SK-N-SH (cell line): ENCODE measurements around the gene ZKSCAN3. TPM values are rescaled to one million over a fixed set of nuclear protein-coding genes. Genes with fewer than 3 reads are reported as not detected.

Source experiments
- CTCF ChIA-PET: fragments of 300-600, 350-600 bp; formaldehyde crosslinking; extraction: SDS; loops from one replicate; lab custom pipeline; 2021; lab: Yijun Ruan, JAX
- POLR2A ChIA-PET: fragments of 350-600 bp; sonication (Branson Sonifier 250); formaldehyde crosslinking; extraction: SDS; loops from one replicate; lab custom pipeline; 2020; ENCODE audit warnings: antibody characterized with exemption, inconsistent platforms; lab: Yijun Ruan, JAX
- DNase-seq: peaks from one replicate; pipeline ENCODE4 v3.0.0; 2012
- H2AFZ ChIP-seq: fragments of 200-600 bp; sonication (generic); 2 replicates; pipeline ENCODE4 v1.8.1; 2016; ENCODE audit warnings: antibody characterized with exemption, mild to moderate bottlenecking, low read depth
- H3F3A ChIP-seq: fragments of 200-600 bp; sonication (generic); replicated peaks from 2 replicates; pipeline ENCODE3; 2016; ENCODE audit warnings: antibody characterized with exemption, mild to moderate bottlenecking; ENCODE audit not compliant: insufficient read depth
- H3K27ac ChIP-seq, 2 experiments: fragments of 200-500 bp in 1 of 2; fragments of 200-600 bp in 1 of 2; sonication (Bioruptor generic) in 1 of 2; sonication (generic), shearing (Covaris generic) in 1 of 2; 2 replicates each; pipeline versions ENCODE4 v1.5.1 to v1.6.1; 2014 to 2016; ENCODE audit warnings: low read depth in 2 of 2, inconsistent platforms in 1 of 2, low read length in 1 of 2, mild to moderate bottlenecking in 1 of 2, mixed read lengths in 1 of 2
- H3K27me3 ChIP-seq: fragments of 200-600 bp; sonication (generic), shearing (Covaris generic); 2 replicates; pipeline ENCODE4 v1.6.1; 2016; ENCODE audit warnings: mixed run types; ENCODE audit not compliant: insufficient read depth
- H3K36me3 ChIP-seq, 2 experiments: fragments of 200-500 bp in 1 of 2; fragments of 200-600 bp in 1 of 2; sonication (Bioruptor generic) in 1 of 2; sonication (generic) in 1 of 2; replicated peaks in 1 of 2; 2 replicates each; pipeline versions ENCODE3 to v1.5.1; 2014 to 2016; ENCODE audit warnings: low read length in 1 of 2, mild to moderate bottlenecking in 1 of 2; ENCODE audit not compliant: insufficient read depth in 2 of 2, control insufficient read depth in 1 of 2
- H3K4me1 ChIP-seq, 2 experiments: fragments of 200-500 bp in 1 of 2; fragments of 200-600 bp in 1 of 2; sonication (Bioruptor generic) in 1 of 2; sonication (generic), shearing (Covaris generic) in 1 of 2; 2 replicates each; pipeline versions ENCODE4 v1.5.1 to v1.6.1; 2014 to 2016; ENCODE audit warnings: low read depth in 1 of 2, low read length in 1 of 2, mixed run types in 1 of 2; ENCODE audit not compliant: insufficient read depth in 2 of 2, control insufficient read depth in 1 of 2
- H3K4me2 ChIP-seq: fragments of 200-600 bp; sonication (generic), shearing (Covaris generic); 2 replicates; pipeline ENCODE4 v1.6.1; 2017; ENCODE audit warnings: mixed run types
- H3K4me3 ChIP-seq, 2 experiments: fragments of 200-500 bp in 1 of 2; fragments of 200-600 bp in 1 of 2; sonication (Bioruptor generic) in 1 of 2; sonication (generic), shearing (Covaris generic) in 1 of 2; 2 replicates each; pipeline versions ENCODE4 v1.5.1 to v1.8.1; 2014 to 2016; ENCODE audit warnings: low read depth in 2 of 2, inconsistent platforms in 1 of 2, low read length in 1 of 2, mild to moderate bottlenecking in 1 of 2, mixed read lengths in 1 of 2, moderate library complexity in 1 of 2
- H3K79me2 ChIP-seq: fragments of 200-600 bp; sonication (generic); 2 replicates; pipeline ENCODE4 v1.8.1; 2017; ENCODE audit warnings: mild to moderate bottlenecking; ENCODE audit not compliant: insufficient read depth
- H3K9ac ChIP-seq: fragments of 200-600 bp; sonication (generic); 2 replicates; pipeline ENCODE4 v1.6.1; 2017; ENCODE audit warnings: mixed run types
- H3K9me2 ChIP-seq: fragments of 200-600 bp; sonication (generic); 2 replicates; pipeline ENCODE4 v1.6.1; 2017; ENCODE audit warnings: mixed run types
- H3K9me3 ChIP-seq: fragments of 200-600 bp; sonication (generic); 2 replicates; pipeline ENCODE4 v1.6.1; 2017; ENCODE audit warnings: mixed run types, mild to moderate bottlenecking, moderate library complexity
- H4K20me1 ChIP-seq: fragments of 200-600 bp; sonication (generic); 2 replicates; pipeline ENCODE4 v1.6.1; 2017; ENCODE audit warnings: mild to moderate bottlenecking, mixed run types; ENCODE audit not compliant: insufficient read depth
- EP300 ChIP-seq, 2 experiments: IDR thresholded peaks; 2 replicates each; pipeline versions ENCODE4 v1.4.0 to v1.6.1; 2012; ENCODE audit warnings: borderline replicate concordance in 1 of 2, low read depth in 1 of 2, low read length in 1 of 2
- FOSL2 ChIP-seq: IDR thresholded peaks from 2 replicates; pipeline ENCODE4 v1.4.0; 2012; ENCODE audit warnings: low read depth, mild to moderate bottlenecking, moderate library complexity, borderline replicate concordance
- FOXJ3 ChIP-seq: sonication (generic); formaldehyde crosslinking; IDR thresholded peaks from 2 replicates; pipeline ENCODE4 v1.5.1; 2020; ENCODE audit warnings: mild to moderate bottlenecking, missing genetic modification reagents
- FOXM1 ChIP-seq: IDR thresholded peaks from 2 replicates; pipeline ENCODE4 v1.4.0; 2012; ENCODE audit warnings: low read depth, mild to moderate bottlenecking
- GATA2 ChIP-seq: sonication (generic); formaldehyde crosslinking; IDR thresholded peaks from 2 replicates; pipeline ENCODE4 v1.5.0; 2020; ENCODE audit warnings: mild to moderate bottlenecking, missing genetic modification reagents
- MEF2A ChIP-seq: IDR thresholded peaks from 2 replicates; pipeline ENCODE4 v1.4.0; 2012; ENCODE audit warnings: low read depth, borderline replicate concordance
- NRF1 ChIP-seq: IDR thresholded peaks from 2 replicates; pipeline ENCODE4 v1.6.1; 2012; ENCODE audit warnings: low read depth, mild to moderate bottlenecking, low read length
- RAD21 ChIP-seq: IDR thresholded peaks from 2 replicates; pipeline ENCODE4 v1.6.1; 2012; ENCODE audit warnings: mild to moderate bottlenecking, low read length
- RCOR1 ChIP-seq: fragments of 150-350 bp; IDR thresholded peaks from 2 replicates; pipeline ENCODE4 v1.6.1; 2017; ENCODE audit warnings: antibody characterized with exemption, low read length
- RXRA ChIP-seq: IDR thresholded peaks from 2 replicates; pipeline ENCODE4 v1.4.0; 2012; ENCODE audit warnings: low read depth, mild to moderate bottlenecking, borderline replicate concordance
- SMC3 ChIP-seq: IDR thresholded peaks from 2 replicates; pipeline ENCODE4 v1.6.1; 2012; ENCODE audit warnings: low read depth, low read length, improper control_type of control experiment
- TCF12 ChIP-seq: IDR thresholded peaks from 2 replicates; pipeline ENCODE4 v1.4.0; 2012
- YY1 ChIP-seq: IDR thresholded peaks from 2 replicates; pipeline ENCODE4 v1.4.0; 2012; ENCODE audit warnings: low read depth, mild to moderate bottlenecking
- ZBTB33 ChIP-seq: IDR thresholded peaks from 2 replicates; pipeline ENCODE4 v1.4.0; 2012; ENCODE audit warnings: low read depth, borderline replicate concordance
- WGBS: methylation state at CpG from one replicate; pipeline ENCODE4 v1.1.6; 2017; ENCODE audit warnings: low lambda C conversion rate; 5-methylcytosine and 5-hydroxymethylcytosine counted together
- polyA plus RNA-seq, 3 experiments: library from polyadenylated mRNA; depleted of rRNA; stranded (reverse); fragments of >200 nt; gene quantifications; 2 replicates each; pipeline ENCODE4 v1.2.3, GENCODE V29; 2012
- TF ChIP-seq, protein P1 (sequence below): IDR thresholded peaks from 2 replicates; pipeline ENCODE4 v1.4.0; 2012; ENCODE audit warnings: low read depth

Gene ZKSCAN3
- polyA plus RNA-seq, 1 of the 3 experiments (the other 2 are of a cell fraction): 2.6 TPM

GRCh38 chr6:28407401-28407800 is 57.7 kb downstream of the ZKSCAN3 start:
- CTCF ChIA-PET: interaction anchor here (0.9 kb wide), 1 partner anchor 24 kb away, joined by 3 read pairs; no protein-coding TSS in a partner anchor
- DNase-seq: no peak
- H3K9me3 ChIP-seq: no peaks in the 10 kb centered on the region
- no peak overlapping the region for H3K4me3 ChIP-seq
- TF ChIP-seq TCF12: no peak
- no peak for TF ChIP-seq FOXM1
- TF ChIP-seq FOSL2: no peak
- TF ChIP-seq ZBTB33: no peak
- no peak for TF ChIP-seq NRF1
- no peak for TF ChIP-seq RXRA
- TF ChIP-seq, all 33 proteins: peak for 0
- H2AFZ ChIP-seq: no peak overlapping the region
- POLR2A ChIA-PET: no interaction called here
- no peak overlapping the region for H3K27ac ChIP-seq
- H3F3A ChIP-seq: no peaks in the 10 kb centered on the region
- WGBS: 43% methylated on average over 2 of the region's 2 CpGs
- H3K36me3 ChIP-seq: no peaks in the 10 kb centered on the region
- no peak overlapping the region for H3K9ac ChIP-seq
- H4K20me1 ChIP-seq: no peaks in the 10 kb centered on the region
- no peaks in the 10 kb centered on the region; the same call in 1 of the 2 replicates for H3K27me3 ChIP-seq
- H3K4me2 ChIP-seq: no peak overlapping the region
- no peaks in the 10 kb centered on the region for H3K9me2 ChIP-seq
- no peaks in the 10 kb centered on the region for H3K4me1 ChIP-seq
- H3K79me2 ChIP-seq: no peaks in the 10 kb centered on the region

GRCh38 chr6:28408076-28408802 is 58.5 kb downstream of the ZKSCAN3 start:
- Histone ChIP-seq H3K4me3 (no peak overlapping the region), H3K4me1 (no peaks in the 10 kb centered on the region), H3K9ac (no peak overlapping the region), H2AFZ (no peak overlapping the region), H3K9me2 (no peaks in the 10 kb centered on the region), H3K27ac (no peak overlapping the region), H3K79me2 (no peaks in the 10 kb centered on the region), H4K20me1 (no peaks in the 10 kb centered on the region), H3K36me3 (no peaks in the 10 kb centered on the region), H3F3A (no peaks in the 10 kb centered on the region), H3K27me3 (no peaks in the 10 kb centered on the region; the same call in 1 of the 2 replicates), H3K4me2 (no peak overlapping the region), H3K9me3 (no peaks in the 10 kb centered on the region)
- POLR2A ChIA-PET: no interaction called here
- TF ChIP-seq, protein P1, sequence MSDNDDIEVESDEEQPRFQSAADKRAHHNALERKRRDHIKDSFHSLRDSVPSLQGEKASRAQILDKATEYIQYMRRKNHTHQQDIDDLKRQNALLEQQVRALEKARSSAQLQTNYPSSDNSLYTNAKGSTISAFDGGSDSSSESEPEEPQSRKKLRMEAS: no peak
- TF ChIP-seq MEF2A: no peak
- no peak for TF ChIP-seq SMC3
- TF ChIP-seq NRF1: no peak
- TF ChIP-seq RCOR1: no peak
- TF ChIP-seq EP300 (IDR thresholded peaks at IDR 0.05; ENCODE audit: borderline replicate concordance in 1 of 2, low read depth in 1 of 2, low read length in 1 of 2): no peak
- no peak for TF ChIP-seq FOXJ3 (CRISPR knock-in tag)
- no peak for TF ChIP-seq YY1
- TF ChIP-seq GATA2 (CRISPR knock-in tag): no peak
- TF ChIP-seq RAD21: no peak
- WGBS: 51% methylated on average over 5 of the region's 5 CpGs
- CTCF ChIA-PET: no interaction called here
- no peak for DNase-seq
